Measurements from ENCODE around the gene GALNS.

- TF ChIP-seq CTCF (IDR thresholded peaks at IDR 0.05): no peak
- TF ChIP-seq POLR2A (IDR thresholded peaks at IDR 0.05): no peak
These were observed 41.5 kb downstream of the GALNS start for GRCh38 chr16:88815227-88815626.
